GM21825 (cell line): ENCODE data around the gene HOXB2.
"Not testable (repeated sequence)": the region's sequence is repeated elsewhere in the genome, so short reads cannot be mapped to it uniquely, and the experiment has no call there.

Experiments used
- ATAC-seq: cut with Tn5 transposase; IDR thresholded peaks from one replicate; pipeline ENCODE4 v1.9.1; 2021; ENCODE audit warnings: mild to moderate bottlenecking, moderate library complexity; ENCODE audit not compliant: unreplicated experiment

Gene HOXB2

DNA sequence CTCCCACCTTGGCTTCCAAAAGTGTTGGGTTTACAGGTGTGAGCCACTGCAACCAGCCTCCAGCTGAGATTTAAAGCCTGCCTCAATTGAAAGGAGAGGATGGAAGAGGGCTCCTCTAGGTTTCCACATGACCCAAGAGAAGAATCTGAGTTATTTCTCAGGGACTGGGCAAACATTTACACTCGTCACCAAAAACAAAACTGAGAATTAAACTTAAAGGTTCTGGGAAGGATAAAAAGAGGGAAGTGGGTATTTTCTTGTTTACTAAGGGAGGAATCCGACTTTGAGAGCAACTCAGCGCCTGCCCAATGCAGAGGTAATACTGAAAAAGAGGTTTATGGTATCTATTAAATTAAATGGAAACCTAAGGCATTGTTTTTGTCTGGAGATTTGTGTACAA, 27.4 kb downstream of the HOXB2 start:
- ATAC-seq, result no peak

DNA sequence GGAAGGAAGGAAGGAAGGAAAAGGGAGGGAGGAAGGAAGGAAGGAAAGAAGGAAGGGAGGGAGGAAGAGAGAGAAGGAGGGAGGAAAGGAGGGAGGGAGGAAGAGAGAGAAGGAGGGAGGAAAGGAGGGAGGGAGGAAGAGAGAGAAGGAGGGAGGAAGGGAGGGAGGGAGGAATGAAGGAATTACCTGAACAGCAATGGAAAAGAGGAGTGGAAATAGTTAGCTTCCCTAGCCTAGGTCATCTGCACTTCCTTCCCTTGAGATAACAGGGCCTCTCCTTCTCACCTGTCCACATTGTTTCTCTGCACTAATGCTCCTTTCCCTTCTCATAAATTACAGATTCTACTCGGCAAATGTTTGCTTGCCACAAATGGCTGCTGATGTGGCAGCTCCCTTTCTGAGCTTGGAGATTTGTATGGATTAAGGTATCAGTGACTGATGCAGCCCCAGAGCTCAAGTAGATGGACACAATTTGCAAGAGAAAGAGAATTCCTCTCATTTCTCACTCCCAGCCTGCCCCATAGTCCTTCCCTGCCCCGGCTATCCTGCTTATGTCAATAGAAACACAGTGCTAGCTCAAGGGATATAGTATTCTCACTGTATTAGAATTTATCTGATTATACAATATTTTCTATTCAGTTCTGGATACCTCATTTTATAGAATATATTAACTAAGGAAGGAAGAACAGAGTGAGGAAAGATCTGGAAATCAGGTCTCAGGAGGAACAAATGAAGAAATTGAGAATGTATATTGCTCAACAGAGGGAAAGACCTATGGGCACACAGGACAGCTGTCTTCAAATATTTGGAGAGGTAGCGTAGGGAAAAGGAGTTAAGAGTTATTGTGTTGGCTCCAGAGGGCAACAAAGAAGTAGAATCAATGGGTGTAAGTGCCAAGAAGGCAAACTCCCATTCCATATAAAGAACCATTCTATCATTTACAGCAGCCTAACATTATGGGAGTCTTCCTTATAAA, 28.7 kb downstream of the HOXB2 start:
- ATAC-seq, result no peak

DNA sequence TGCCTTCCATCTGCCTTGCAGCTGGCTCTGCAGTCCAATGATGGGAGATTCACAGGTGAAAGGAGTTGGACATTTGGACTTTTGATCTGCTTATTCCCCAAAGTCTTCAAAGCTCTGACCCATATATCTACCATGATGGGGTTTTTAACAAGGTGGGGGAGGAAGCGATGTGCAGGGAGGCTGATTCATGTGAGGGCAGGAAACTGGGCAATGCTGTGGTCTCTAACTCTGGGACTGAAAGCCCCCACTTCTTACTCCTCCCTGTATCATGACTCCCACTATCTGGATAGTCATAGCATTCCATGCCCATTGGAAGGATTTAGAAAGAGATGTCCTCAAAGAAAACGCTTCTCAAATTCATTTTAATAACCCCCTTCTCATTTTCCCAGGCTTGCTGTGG, 30.4 kb downstream of the HOXB2 start:
- no peak for ATAC-seq

DNA sequence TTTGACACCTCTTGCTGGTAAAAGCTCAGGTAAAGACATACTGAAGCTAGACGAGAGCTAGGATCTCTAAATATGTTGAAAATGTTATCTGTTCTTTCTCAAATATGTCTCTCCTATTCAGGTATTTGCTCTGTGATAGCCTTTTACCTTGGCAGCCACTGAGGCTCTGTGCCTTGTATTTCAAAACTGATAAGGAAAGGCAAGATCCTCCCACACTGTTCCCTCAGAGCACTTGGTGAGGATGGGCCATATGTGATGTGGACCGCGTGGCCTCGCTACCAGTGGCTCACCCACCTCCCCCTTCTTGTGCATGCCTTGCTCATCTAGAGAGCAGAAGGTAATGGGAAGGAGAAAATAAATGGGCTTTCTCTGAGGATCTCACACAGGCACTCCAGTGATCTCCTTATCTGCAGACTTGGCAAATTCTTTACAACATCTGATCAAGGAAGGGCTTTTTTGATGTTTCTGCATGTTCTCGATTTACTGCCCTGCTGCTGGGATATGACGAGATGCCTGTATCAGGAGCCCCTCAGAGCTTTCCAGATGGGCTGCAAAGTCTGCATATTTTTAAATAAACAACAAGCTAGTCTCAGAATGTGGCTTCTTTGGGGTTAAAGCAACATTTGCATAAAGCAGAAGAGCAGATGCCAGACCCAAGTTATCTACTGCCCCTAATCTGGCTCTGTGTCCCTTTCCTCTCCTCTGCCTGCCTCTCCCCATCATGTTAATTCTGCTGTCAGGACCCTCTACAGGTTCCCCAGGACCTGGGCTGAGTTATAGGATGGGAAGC, 31.0 kb downstream of the HOXB2 start:
- ATAC-seq, result no peak

DNA sequence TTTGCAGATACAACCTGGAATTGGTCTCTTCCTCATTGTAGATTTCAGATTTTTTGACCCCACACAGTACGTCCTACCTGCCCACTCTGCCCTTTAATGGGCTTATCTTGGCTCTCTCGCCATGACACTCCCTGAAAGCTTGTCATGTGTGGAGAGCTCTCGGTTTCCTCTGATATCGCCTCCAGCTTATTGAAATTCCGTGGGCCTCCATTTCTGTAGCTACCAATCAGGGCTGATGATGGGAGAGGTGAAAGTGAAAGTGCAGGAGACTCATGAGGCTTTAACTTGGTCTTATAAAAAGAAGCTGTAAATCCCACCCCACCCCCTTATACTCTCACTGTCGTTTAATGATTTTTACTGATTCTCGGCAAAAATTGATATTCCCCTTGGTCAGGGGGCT, 31.8 kb downstream of the HOXB2 start:
- ATAC-seq, result no peak

DNA sequence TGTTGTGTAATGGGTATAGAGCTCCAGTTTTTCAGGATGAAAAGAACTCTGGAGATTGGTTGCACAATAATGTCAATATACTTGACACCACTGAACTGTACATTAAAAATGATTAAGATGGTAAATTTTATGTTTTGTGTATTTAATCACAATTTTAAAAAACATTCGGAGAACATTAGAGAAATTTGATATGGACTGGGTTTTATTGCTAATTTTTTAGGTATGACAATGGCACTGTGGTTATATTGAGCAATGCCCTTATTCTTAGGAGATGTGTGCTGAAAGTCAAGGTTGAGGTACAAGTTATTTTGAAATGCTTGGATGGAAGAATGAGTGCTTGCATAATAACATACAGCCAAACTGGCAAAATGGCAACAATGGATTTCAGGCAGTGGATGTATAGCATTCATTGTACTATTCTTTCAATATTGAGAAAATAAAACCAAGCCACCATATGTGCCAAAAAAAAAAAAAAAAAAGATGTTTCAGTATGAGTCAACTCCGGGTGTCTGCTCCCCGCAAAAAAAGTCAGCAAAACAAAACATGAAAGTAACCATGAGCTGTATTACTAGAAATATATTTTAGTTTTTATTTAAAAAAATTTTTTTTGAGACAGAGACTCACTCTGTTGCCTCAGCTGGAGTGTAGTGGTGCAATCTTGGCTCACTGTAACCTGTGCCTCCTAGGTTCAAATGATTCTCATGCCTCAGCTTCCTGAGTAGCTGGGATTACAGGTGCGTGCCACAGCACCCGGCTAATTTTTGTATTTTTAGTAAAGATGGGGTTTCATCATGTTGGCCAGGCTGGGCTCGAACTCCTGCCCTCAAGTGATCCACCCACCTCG, 33.9 kb downstream of the HOXB2 start:
- no peak for ATAC-seq

DNA sequence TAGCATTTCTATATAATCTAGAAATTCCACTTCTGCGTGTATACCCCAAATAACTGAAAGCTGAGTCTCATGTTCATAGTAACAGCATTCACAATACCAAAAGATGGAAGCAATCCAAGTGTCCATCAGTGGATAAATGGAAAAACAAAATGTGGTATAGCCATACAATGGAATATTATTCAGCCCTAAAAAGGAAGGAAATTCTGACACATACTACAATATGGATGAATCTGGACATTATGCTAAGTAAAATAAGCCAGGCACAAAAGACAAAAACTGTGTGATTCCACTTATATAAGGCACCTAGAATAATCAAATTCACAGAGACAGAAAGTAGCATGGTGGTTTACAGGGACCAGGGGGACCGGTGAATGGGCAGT, 34.5 kb downstream of the HOXB2 start:
- no peak for ATAC-seq

DNA sequence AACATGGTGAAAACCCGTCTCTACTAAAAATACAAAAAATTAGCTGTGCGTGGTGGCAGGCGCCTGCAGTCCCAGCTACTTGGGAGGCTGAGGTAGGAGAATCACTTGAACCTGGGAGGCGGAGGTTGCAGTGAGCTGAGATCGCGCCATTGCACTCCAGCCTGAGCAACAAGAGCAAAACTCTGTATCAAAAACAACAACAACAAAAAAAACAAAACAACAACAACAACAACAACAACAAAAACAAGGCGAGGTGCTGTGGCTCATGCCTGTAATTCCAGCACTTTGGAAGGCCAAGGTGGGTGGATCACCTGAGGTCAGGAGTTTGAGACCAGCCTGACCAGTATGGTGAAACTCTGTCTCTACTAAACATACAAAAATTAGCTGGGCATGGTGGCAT, 35.2 kb downstream of the HOXB2 start:
- ATAC-seq, result not testable (repeated sequence)

DNA sequence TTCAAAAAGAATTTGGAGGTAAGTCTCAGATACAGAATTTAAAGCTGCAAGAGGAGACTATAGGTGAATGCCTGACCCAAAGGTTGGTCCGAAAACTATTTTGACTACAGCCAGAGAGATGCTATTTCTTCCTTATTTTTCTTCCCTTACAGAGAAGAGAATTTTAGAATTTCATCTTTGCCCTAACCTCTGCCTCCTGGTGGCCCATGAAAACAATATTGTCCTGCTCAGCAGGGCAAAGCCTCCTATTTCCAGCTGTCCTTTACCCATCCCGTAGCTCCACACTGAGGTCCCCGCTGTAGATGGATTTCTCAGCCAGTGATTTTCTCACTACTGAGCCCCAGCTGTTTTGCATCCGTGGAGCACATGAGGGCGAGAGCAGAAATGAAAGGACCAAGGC, 38.7 kb downstream of the HOXB2 start:
- no peak for ATAC-seq

DNA sequence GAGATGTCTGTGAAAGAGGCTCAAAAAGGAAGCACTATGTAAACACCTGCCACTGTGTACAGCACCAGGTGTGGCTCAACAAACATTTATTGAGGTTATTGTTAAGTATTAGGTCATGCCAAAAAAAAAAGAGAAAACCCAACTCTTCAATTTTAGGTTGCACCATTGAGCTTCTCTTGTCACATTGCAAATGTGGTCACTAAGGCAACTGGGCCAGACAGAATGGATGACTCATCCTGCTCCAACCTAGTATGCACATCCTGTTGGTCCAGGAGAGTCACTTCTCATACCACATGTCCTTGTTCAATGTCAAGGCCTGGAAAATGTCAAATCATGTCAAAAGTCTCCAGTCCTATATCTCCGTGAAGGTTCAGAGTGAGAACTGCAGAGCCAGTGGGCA, 39.1 kb downstream of the HOXB2 start:
- ATAC-seq, result peak; percentile 80

DNA sequence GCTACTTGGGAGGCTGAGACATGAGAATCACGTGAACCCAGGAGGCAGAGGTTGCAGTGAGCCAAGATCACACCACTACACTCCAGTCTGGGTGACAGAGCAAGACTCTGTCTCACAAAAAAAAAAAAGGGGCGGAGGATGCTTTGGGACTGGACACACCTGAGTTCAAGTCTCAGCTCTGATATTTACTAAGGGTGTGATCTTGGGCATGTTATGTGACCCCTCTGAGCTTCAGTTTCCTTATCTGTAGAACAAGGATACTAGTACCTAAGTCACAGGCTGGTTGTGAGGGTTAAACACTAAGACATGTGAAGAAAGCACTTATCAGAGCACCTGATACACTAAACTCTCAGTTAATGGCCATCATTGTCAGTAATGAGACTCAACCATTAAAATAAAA, 40.0 kb downstream of the HOXB2 start:
- no peak for ATAC-seq

DNA sequence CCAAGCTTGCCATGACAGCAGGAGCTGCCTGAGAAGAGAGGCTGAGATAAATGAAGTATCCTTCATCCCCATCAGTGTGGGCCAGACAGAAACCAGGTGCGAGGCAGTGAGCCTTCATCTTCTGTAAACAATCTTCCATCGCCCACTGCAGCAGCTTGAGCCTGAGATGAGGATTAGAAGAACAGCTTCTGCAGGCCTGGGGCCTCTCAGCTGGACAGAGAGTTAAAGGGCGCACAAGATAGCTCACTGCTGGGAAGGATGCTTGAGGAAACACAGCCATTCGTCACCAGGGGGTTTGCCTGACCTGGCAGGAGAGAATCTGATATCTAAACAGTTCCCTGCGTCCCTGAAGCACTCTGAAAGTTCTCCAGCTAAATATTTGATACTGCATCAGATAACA, 41.2 kb downstream of the HOXB2 start:
- ATAC-seq, result no peak

DNA sequence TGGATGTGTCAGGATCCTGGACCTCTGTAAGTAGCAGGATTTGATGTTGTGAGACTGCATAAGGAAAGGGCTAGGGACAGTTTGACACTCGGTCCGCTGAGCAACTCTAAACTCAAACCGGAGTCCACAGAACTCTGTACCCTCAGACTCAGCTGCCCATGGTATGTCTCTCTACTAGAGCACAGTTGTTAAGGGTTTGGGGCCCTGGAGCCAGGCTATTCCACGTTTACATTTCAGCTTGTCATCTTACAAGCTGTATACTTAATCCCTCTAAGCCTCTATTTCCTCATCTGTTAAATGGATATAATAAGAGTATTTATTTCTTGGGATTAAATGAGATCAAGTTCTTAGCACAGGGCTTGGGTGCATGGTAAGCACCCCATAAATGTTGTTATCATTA, 42.0 kb downstream of the HOXB2 start:
- no peak for ATAC-seq

DNA sequence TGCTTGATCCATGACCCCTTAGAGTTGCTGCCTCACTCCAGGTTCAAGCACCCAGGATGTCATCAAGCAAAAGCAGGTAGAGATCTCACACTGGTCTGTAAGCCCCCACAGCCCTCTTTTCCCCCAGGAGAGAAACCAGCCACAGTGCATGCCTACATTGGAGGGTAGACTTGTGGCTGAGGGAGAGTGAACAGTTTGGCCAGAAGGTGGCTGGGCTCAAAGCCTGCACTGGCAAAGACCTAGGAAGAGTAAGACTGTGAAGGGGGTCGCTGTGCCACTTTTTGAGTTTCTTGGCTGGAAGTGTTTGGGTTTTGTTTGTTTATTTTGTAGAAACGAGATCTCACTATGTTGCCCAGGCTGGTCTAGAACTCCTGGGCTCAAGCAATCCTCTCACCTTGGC, 42.6 kb downstream of the HOXB2 start:
- ATAC-seq, result no peak

DNA sequence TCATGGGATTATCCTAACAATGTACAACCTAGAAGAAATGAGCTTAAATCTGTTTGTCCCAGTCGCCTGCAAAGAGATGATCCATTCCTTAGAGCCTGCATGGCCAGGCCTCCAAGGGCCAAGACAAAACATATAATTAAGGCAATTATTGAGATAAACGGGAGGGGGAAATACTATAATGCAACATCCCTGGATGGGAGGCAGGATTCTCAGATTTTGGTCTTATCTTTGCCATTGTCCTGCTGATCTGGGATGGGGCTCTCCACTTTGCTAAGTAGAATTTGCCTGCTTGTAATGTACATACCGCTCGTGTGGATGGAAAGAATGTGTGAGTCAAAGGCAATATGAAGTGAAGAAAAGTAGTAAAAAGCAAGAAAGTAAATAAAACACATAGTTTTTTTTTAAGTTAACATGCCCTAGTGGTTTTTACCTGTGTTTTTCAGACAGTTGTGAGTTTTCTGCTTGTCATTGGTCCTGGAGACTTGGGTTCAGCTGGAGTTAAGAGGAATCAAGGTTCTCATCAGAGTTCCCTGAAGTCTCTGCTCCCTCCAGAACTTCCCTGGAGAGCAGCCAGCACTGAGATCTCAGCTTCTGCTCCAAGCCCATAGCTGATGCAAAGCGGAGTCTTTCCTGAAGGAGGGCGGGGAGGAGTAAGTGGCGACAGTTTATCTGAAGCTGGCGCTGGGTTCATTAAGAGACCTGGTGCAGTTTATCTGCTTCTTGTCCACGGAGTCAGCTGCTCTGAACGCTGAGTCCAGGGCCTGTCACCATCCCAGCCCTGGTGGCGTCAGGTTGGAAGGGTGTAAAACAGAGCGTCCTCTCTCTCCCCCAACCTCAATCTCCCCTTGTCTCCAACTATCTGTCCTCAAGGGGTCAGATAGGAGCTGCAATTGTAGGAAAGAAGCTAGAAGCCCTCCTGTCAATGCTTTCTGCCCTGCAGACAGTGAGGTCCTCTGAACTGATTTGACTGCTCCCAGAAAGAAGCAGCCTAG, 44.2 kb downstream of the HOXB2 start:
- no peak for ATAC-seq

DNA sequence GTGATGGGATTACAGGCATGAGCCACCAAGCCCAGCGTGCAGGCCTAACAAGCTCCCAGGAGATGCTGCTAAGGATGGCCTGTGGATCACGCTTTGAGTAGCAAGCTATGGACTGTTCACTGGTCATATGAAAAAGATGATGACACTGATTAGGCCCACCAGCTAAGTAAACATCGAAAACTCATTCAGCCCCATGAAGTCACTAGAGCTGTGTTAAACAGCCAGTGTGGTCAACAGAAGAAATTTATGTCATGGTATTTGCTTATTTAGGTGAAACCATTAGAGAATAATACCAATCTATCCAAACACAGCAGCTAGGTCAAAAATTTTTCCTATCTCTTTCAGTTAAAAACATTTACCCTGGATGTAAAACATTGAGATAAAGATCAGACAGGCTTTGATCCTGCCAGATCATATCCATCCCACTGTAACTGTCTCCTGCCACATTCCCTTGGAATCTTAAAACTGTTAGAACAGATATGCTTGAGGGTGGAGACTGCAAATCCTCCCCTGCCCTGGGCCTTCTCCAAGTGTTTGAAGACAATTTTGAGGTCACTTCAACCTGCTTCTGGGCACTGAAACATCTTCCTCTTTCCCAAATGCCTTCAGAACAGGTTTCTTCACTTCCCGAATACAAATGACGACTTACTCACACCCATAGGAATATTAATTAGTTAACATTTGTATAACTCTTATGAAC, 45.0 kb downstream of the HOXB2 start:
- ATAC-seq, result no peak

DNA sequence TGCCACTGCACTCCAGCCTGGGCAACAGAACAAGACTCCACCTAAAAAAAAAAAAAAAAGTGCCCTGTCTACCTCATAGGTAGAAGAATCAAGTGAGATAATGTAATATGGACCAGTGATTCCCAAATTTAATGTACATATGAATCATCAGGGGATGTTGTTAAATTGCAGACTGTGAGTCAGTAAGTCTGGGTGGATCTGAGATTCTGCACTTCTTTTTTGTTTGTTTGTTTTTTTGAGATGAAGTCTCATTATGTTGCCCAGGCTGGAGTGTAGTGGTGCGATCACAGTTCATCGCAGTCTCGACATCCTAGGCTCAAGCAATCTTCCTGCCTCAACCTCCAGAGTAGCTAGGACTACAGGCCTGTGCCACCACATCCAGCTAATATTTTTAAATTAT, 45.7 kb downstream of the HOXB2 start:
- no peak for ATAC-seq

DNA sequence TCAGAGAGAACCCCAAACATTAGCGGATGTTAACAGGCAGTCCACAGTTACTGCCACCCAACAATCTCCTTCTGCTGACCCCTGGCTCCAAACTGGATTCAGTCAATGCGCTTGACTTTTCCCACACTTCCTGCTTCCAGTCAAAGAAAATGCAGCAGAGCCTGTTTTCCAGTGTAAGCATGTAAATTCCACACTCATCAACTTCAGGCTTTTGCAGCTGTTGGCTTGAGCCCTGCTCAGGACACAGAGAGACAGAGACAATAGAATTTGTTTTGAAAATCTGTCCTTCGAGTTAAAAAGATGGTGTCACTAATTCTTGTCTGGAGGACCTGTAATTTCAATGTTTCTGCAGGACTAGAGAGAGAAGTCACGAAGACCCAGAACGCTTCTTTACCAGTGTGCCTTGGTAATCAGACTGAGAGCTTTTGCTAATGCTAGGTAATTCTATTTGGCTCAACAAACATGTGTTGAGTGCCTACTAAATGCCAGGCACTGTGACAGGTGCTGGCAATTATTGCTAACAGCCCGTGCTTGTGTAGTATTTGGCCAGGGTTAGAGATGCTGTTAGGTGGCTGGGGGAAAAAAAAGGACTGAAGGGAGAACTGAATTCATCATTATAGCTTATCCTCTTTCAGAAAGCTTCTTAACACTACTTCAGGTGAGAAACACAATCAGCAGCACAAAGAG, 46.6 kb downstream of the HOXB2 start:
- no peak for ATAC-seq

DNA sequence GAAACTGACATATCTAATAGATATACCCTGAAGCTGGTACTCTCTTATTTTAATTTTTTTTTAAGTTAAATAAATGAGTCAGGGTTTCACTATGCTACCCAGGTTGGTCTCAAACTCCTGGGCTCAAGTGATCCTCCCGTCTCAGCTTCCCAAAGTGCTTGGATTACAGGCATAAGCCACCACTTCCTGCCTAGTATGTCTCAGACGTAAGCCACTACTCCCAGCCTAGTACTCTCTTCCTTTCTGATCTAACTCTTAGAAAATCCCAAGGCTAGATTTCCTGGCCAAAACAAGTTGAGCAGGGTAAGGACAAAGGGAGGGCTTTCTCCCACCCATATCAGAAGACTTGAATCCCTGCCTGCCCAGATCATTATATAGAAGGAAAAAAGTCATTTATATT, 47.8 kb downstream of the HOXB2 start:
- no peak for ATAC-seq
